Hematopoietic multipotent progenitor cell treated with erythropoietin and hydrocortisone succinate and interleukin-3 and kit ligand, for 15 days (in vitro differentiated cells): ENCODE data around the gene RIC8B.

ENCODE experiments used
- DNase-seq: peaks from one replicate; pipeline ENCODE4 v3.0.0-alpha.2; 2015; ENCODE audit warnings: low spot score

The RIC8B gene

GRCh38 chr12:106868982-106869700 is 94.7 kb downstream of the RIC8B start:
- no peak for DNase-seq

- DNase-seq, result no peak
These were observed 95.6 kb downstream of the RIC8B start for GRCh38 chr12:106870116-106870515.

- no peak for DNase-seq
These were observed 97.0 kb downstream of the RIC8B start for GRCh38 chr12:106871477-106871876.

- no peak for DNase-seq
These were observed 99.5 kb downstream of the RIC8B start for GRCh38 chr12:106873983-106874382.

GRCh38 chr12:106878804-106879203 is 104.3 kb downstream of the RIC8B start:
- DNase-seq, result no peak

GRCh38 chr12:106879612-106880011 is 105.1 kb downstream of the RIC8B start:
- no peak for DNase-seq

- no peak for DNase-seq
These were observed 108.9 kb downstream of the RIC8B start for GRCh38 chr12:106883426-106883825.

GRCh38 chr12:106885026-106885425 is 110.5 kb downstream of the RIC8B start:
- no peak for DNase-seq

GRCh38 chr12:106885541-106886249 is 111.2 kb downstream of the RIC8B start:
- DNase-seq, result no peak

- DNase-seq, result no peak
These were observed 112.5 kb downstream of the RIC8B start for GRCh38 chr12:106886932-106887331.

- DNase-seq, result no peak
These were observed 114.0 kb downstream of the RIC8B start for GRCh38 chr12:106888348-106888970.

- DNase-seq, result no peak
These were observed 114.8 kb downstream of the RIC8B start for GRCh38 chr12:106889326-106889725.

- DNase-seq, result no peak
These were observed 115.6 kb downstream of the RIC8B start for GRCh38 chr12:106889950-106890626.

- DNase-seq, result no peak
These were observed 117.6 kb downstream of the RIC8B start for GRCh38 chr12:106892075-106892474.

- no peak for DNase-seq
These were observed 119.0 kb downstream of the RIC8B start for GRCh38 chr12:106893451-106893850.

GRCh38 chr12:106894774-106895173 is 120.3 kb downstream of the RIC8B start:
- DNase-seq, result no peak

GRCh38 chr12:106896603-106897002 is 122.1 kb downstream of the RIC8B start:
- no peak for DNase-seq

GRCh38 chr12:106897082-106897481 is 122.6 kb downstream of the RIC8B start:
- DNase-seq, result no peak

GRCh38 chr12:106897981-106898901 is 123.8 kb downstream of the RIC8B start:
- no peak for DNase-seq

GRCh38 chr12:106900554-106900953 is 126.1 kb downstream of the RIC8B start:
- DNase-seq, result no peak

- no peak for DNase-seq
These were observed 126.8 kb downstream of the RIC8B start for GRCh38 chr12:106901276-106901675.

- DNase-seq, result no peak
These were observed 127.6 kb downstream of the RIC8B start for GRCh38 chr12:106902053-106902452.
